ENCODE measurements around the gene TBC1D4.

TBC1D4 gene

DNA sequence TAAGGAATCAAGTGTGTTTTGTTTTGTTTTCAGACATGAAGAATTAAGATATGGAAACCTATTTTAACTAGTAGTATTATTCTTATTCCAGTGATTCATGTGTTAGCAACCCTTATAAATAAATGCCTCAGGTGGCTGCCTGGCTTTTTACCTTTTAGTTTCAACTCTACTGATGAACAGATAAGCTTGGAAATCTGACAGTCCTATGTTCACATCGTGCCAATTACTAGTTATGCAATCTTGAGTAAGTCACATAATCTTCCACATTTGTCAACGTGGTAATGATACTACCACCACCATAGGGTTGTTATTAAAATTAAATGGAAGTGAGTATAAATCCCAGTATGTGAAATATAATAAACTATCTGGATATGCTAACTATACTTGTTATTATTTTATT, 64.3 kb downstream of the TBC1D4 start:
- Histone ChIP-seq H3K79me2 (ENCODE audit: insufficient read depth, low read length) (0 out of 2 replicates have a peak, but pooled peaks cover 9% of the 10 kb centered on the region), H3K4me2 (ENCODE audit: low read depth, low read length, poor library complexity, severe bottlenecking) (no peak overlapping the region)

DNA sequence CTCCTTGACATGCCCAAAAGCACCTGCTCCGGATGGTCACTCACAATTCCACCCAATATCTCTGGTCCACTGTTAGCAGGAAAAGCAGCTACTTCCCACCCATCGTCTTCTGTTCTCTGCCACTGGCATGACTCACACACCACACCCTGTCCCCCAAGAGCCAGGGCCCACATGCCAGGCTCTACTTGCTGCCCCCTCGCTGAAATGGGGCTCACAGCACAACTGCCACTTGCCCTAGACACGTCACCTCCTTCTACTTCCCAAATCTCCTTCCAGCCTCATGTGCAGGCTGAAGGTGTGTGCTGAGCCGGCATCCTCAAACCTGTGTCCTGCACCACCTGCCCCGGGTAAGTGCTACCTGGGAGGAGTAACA, 65.0 kb downstream of the TBC1D4 start:
- no peak overlapping the region for H2AFZ ChIP-seq (ENCODE audit: low read length)
- H3K4me1 ChIP-seq (ENCODE audit: insufficient read depth, low read length, poor library complexity, severe bottlenecking): peaks cover 20% of the 10 kb centered on the region
- no peak overlapping the region for H3K9ac ChIP-seq (ENCODE audit: low read depth, low read length, poor library complexity, severe bottlenecking)
- no peaks in the 10 kb centered on the region for H3K9me3 ChIP-seq (ENCODE audit: insufficient read depth, low read depth, low read length)
- H3K4me2 ChIP-seq (ENCODE audit: low read depth, low read length, poor library complexity, severe bottlenecking): no peak overlapping the region
- H3K36me3 ChIP-seq (ENCODE audit: insufficient read depth, low read length): no peaks in the 10 kb centered on the region
- H3K27me3 ChIP-seq (ENCODE audit: insufficient read depth, low read length, poor library complexity, severe bottlenecking): no peaks in the 10 kb centered on the region
- H3K79me2 ChIP-seq (ENCODE audit: insufficient read depth, low read length): 0 out of 2 replicates have a peak, but pooled peaks cover 9% of the 10 kb centered on the region
- H3K9me2 ChIP-seq (replicated peaks; ENCODE audit: low read depth, low read length): no peaks in the 10 kb centered on the region
- no peak overlapping the region for H3K4me3 ChIP-seq (ENCODE audit: low read length, poor library complexity, severe bottlenecking)
- no peak for TF ChIP-seq EZH2phosphoT487 (IDR thresholded peaks at IDR 0.05; ENCODE audit: borderline replicate concordance)
- TF ChIP-seq, protein P1, sequence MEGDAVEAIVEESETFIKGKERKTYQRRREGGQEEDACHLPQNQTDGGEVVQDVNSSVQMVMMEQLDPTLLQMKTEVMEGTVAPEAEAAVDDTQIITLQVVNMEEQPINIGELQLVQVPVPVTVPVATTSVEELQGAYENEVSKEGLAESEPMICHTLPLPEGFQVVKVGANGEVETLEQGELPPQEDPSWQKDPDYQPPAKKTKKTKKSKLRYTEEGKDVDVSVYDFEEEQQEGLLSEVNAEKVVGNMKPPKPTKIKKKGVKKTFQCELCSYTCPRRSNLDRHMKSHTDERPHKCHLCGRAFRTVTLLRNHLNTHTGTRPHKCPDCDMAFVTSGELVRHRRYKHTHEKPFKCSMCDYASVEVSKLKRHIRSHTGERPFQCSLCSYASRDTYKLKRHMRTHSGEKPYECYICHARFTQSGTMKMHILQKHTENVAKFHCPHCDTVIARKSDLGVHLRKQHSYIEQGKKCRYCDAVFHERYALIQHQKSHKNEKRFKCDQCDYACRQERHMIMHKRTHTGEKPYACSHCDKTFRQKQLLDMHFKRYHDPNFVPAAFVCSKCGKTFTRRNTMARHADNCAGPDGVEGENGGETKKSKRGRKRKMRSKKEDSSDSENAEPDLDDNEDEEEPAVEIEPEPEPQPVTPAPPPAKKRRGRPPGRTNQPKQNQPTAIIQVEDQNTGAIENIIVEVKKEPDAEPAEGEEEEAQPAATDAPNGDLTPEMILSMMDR (conservative IDR thresholded peaks at IDR 0.05; ENCODE audit: low read length): no peak
- H4K20me1 ChIP-seq (ENCODE audit: insufficient read depth, low read length, poor library complexity, severe bottlenecking): no peaks in the 10 kb centered on the region
- H3F3A ChIP-seq (ENCODE audit: low read depth): no peaks in the 10 kb centered on the region

More for the DNA sequence above, 64.3 kb downstream of the TBC1D4 start:
- H3K9me2 ChIP-seq (replicated peaks; ENCODE audit: low read depth, low read length): no peaks in the 10 kb centered on the region
- H3F3A ChIP-seq (ENCODE audit: low read depth): no peaks in the 10 kb centered on the region
- no peaks in the 10 kb centered on the region for H4K20me1 ChIP-seq (ENCODE audit: insufficient read depth, low read length, poor library complexity, severe bottlenecking)
- H3K9ac ChIP-seq (ENCODE audit: low read depth, low read length, poor library complexity, severe bottlenecking): no peak overlapping the region
- no peaks in the 10 kb centered on the region for H3K27me3 ChIP-seq (ENCODE audit: insufficient read depth, low read length, poor library complexity, severe bottlenecking)
- no peak for TF ChIP-seq EZH2phosphoT487 (IDR thresholded peaks at IDR 0.05; ENCODE audit: borderline replicate concordance)
- TF ChIP-seq, protein P1 (conservative IDR thresholded peaks at IDR 0.05; ENCODE audit: low read length): no peak
- H3K9me3 ChIP-seq (ENCODE audit: insufficient read depth, low read depth, low read length): no peaks in the 10 kb centered on the region
- no peak overlapping the region for H2AFZ ChIP-seq (ENCODE audit: low read length)
- peaks cover 20% of the 10 kb centered on the region for H3K4me1 ChIP-seq (ENCODE audit: insufficient read depth, low read length, poor library complexity, severe bottlenecking)
- H3K4me3 ChIP-seq (ENCODE audit: low read length, poor library complexity, severe bottlenecking): no peak overlapping the region
- no peaks in the 10 kb centered on the region for H3K36me3 ChIP-seq (ENCODE audit: insufficient read depth, low read length)

DNA sequence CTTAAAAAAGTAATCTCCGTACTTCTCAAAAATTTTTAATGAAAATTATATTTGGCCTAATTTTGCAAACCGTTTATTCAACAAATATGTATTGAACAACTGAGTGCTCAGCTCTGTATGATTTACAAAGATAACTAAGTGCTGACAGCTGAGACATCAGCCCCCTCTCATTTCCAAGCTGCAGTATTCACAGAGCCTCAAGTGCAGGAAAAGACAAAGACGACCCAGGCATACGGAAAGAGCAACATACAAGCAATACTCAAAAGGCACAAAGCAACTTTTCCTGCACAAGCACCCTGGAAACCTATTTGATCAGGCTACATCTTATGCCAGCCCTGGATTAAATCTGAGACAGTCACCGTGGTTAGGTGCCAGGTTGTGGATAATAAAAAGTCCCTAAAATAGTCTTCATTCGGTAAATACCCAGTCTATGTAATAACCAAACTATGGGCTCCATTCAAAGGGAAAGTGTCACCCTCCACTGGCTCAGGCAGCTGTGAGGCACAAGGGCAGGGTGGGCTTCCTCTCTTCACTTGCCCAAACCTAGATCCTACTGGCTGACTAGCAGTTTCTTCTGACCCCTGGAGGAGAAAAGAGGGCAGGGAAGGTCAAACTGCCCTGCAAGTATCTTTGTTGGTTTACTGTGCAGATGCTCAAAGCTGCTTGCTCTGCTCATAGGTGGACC, 65.5 kb downstream of the TBC1D4 start:
- peaks cover 20% of the 10 kb centered on the region for H3K4me1 ChIP-seq (ENCODE audit: insufficient read depth, low read length, poor library complexity, severe bottlenecking)
- H3K4me3 ChIP-seq (ENCODE audit: low read length, poor library complexity, severe bottlenecking): no peak overlapping the region
- no peak overlapping the region for H3K9ac ChIP-seq (ENCODE audit: low read depth, low read length, poor library complexity, severe bottlenecking)
- H3K9me3 ChIP-seq (ENCODE audit: insufficient read depth, low read depth, low read length): no peaks in the 10 kb centered on the region
- H3F3A ChIP-seq (ENCODE audit: low read depth): no peaks in the 10 kb centered on the region
- TF ChIP-seq, protein P1 (conservative IDR thresholded peaks at IDR 0.05; ENCODE audit: low read length): peak; percentile 35
- no peak for TF ChIP-seq EZH2phosphoT487 (IDR thresholded peaks at IDR 0.05; ENCODE audit: borderline replicate concordance)
- no peak overlapping the region for H2AFZ ChIP-seq (ENCODE audit: low read length)
- H3K9me2 ChIP-seq (replicated peaks; ENCODE audit: low read depth, low read length): no peaks in the 10 kb centered on the region
- H3K36me3 ChIP-seq (ENCODE audit: insufficient read depth, low read length): no peaks in the 10 kb centered on the region
- H4K20me1 ChIP-seq (ENCODE audit: insufficient read depth, low read length, poor library complexity, severe bottlenecking): no peaks in the 10 kb centered on the region
- 0 out of 2 replicates have a peak, but pooled peaks cover 9% of the 10 kb centered on the region for H3K79me2 ChIP-seq (ENCODE audit: insufficient read depth, low read length)
- H3K4me2 ChIP-seq (ENCODE audit: low read depth, low read length, poor library complexity, severe bottlenecking): no peak overlapping the region
- H3K27me3 ChIP-seq (ENCODE audit: insufficient read depth, low read length, poor library complexity, severe bottlenecking): no peaks in the 10 kb centered on the region
